GM23338 (cell line): ENCODE measurements around the gene NOS2. TPM values are rescaled to one million over a fixed set of nuclear protein-coding genes. Genes with fewer than 3 reads are reported as not detected.
"Not testable (repeated sequence)": the region's sequence is repeated elsewhere in the genome, so short reads cannot be mapped to it uniquely, and the experiment has no call there.

Source experiments
- ATAC-seq: fragments of 200-7000 bp; cut with Tn5 transposase; 3 replicates; pipeline ENCODE4 v1.9.1; 2020
- DNase-seq: peaks from one replicate; pipeline ENCODE4 v3.0.0-alpha.2; 2015; ENCODE audit warnings: low spot score
- H2AFZ ChIP-seq: fragments of 200-600 bp; sonication (generic); 2 replicates; pipeline ENCODE4 v1.8.0; 2016; ENCODE audit warnings: antibody characterized with exemption, mild to moderate bottlenecking, moderate library complexity
- H3F3A ChIP-seq: fragments of 200-600 bp; sonication (generic); replicated peaks from 2 replicates; pipeline ENCODE4 v1.8.0; 2017; ENCODE audit warnings: antibody characterized with exemption, mixed run types, low read depth
- H3K27ac ChIP-seq: fragments of 200-600 bp; sonication (generic); 2 replicates; pipeline ENCODE4 v1.6.1; 2016; ENCODE audit warnings: low read depth
- H3K27me3 ChIP-seq: fragments of 200-600 bp; sonication (generic); 2 replicates; pipeline ENCODE4 v1.8.0; 2016; ENCODE audit warnings: mild to moderate bottlenecking, mixed run types, moderate library complexity; ENCODE audit not compliant: insufficient read depth
- H3K36me3 ChIP-seq: fragments of 200-600 bp; sonication (generic); 2 replicates; pipeline ENCODE4 v1.8.0; 2016; ENCODE audit warnings: mild to moderate bottlenecking; ENCODE audit not compliant: insufficient read depth
- H3K4me1 ChIP-seq: fragments of 200-600 bp; sonication (generic); 2 replicates; pipeline ENCODE4 v1.8.0; 2016; ENCODE audit warnings: mild to moderate bottlenecking, moderate library complexity; ENCODE audit not compliant: insufficient read depth
- H3K4me2 ChIP-seq: fragments of 200-600 bp; sonication (generic); 2 replicates; pipeline ENCODE4 v1.7.1; 2017; ENCODE audit warnings: mixed run types
- H3K4me3 ChIP-seq: fragments of 200-600 bp; sonication (generic); 2 replicates; pipeline ENCODE4 v1.6.1; 2016; ENCODE audit warnings: mixed run types
- H3K79me2 ChIP-seq: fragments of 200-600 bp; sonication (generic); replicated peaks from 2 replicates; pipeline ENCODE4 v1.8.0; 2017; ENCODE audit warnings: mild to moderate bottlenecking; ENCODE audit not compliant: insufficient read depth
- H3K9me2 ChIP-seq: fragments of 200-600 bp; sonication (generic); 2 replicates; pipeline ENCODE4 v1.8.0; 2017; ENCODE audit not compliant: insufficient read depth
- H4K20me1 ChIP-seq: fragments of 200-600 bp; sonication (generic); replicated peaks from 2 replicates; pipeline ENCODE4 v1.8.0; 2017; ENCODE audit warnings: mild to moderate bottlenecking; ENCODE audit not compliant: insufficient read depth
- H3K27ac Mint-ChIP-seq: 2 replicates; pipeline ENCODE4 v1.8.0; 2020; ENCODE audit warnings: inconsistent platforms, mild to moderate bottlenecking, moderate library complexity, mixed read lengths
- H3K27me3 Mint-ChIP-seq: 3 replicates; pipeline ENCODE4 v1.8.0; 2022; ENCODE audit warnings: low read depth, mild to moderate bottlenecking, moderate library complexity, mixed read lengths, inconsistent platforms; ENCODE audit not compliant: insufficient read depth, poor library complexity
- H3K36me3 Mint-ChIP-seq: 3 replicates; pipeline ENCODE4 v1.8.0; 2021; ENCODE audit warnings: low read depth, mild to moderate bottlenecking, inconsistent platforms, moderate library complexity, mixed read lengths
- H3K4me1 Mint-ChIP-seq: 3 replicates; pipeline ENCODE4 v1.8.0; 2020; ENCODE audit warnings: mild to moderate bottlenecking, inconsistent platforms, mixed read lengths
- H3K4me3 Mint-ChIP-seq: 3 replicates; pipeline ENCODE4 v1.8.0; 2021; ENCODE audit warnings: moderate library complexity, mild to moderate bottlenecking, inconsistent platforms, mixed read lengths
- H3K9me3 Mint-ChIP-seq: 3 replicates; pipeline ENCODE4 v1.8.0; 2020; ENCODE audit warnings: moderate library complexity, mild to moderate bottlenecking, inconsistent platforms, mixed read lengths
- CREB1 ChIP-seq: fragments of 250-450 bp; sonication (Bioruptor Pico); IDR thresholded peaks from 2 replicates; pipeline ENCODE4 v1.5.0; 2020; ENCODE audit warnings: low read depth, mild to moderate bottlenecking, moderate library complexity
- EZH2phosphoT487 ChIP-seq: fragments of 200-600 bp; sonication (generic); IDR thresholded peaks from one replicate; pipeline ENCODE4 v1.8.1; 2018; ENCODE audit warnings: antibody characterized with exemption; ENCODE audit not compliant: unreplicated experiment
- NANOG ChIP-seq: IDR thresholded peaks from 2 replicates; pipeline ENCODE4 v1.6.1; 2016; ENCODE audit warnings: antibody characterized with exemption, borderline replicate concordance
- POLR2AphosphoS5 ChIP-seq: IDR thresholded peaks from 2 replicates; pipeline ENCODE4 v1.6.1; 2016; ENCODE audit warnings: antibody characterized with exemption, low read depth
- STAT1 ChIP-seq: IDR thresholded peaks from one replicate; pipeline ENCODE4 v1.6.1; 2016; ENCODE audit warnings: antibody characterized with exemption; ENCODE audit not compliant: unreplicated experiment
- polyA plus RNA-seq: library from polyadenylated mRNA; unstranded; fragments of >200 nt; fragmentation: Nextera tagmentation; extraction: Ambion mirVana; gene quantifications from 2 replicates; pipeline ENCODE4 v1.2.1, GENCODE V29; 2016
- total RNA-seq: library from RNA; depleted of rRNA; stranded (reverse); fragments of >200 nt; shearing (Covaris generic); gene quantifications from 2 replicates; pipeline ENCODE4 v1.2.3, GENCODE V29; 2014
- TF ChIP-seq, protein P1 (sequence below): fragments of 250-450 bp; sonication (Bioruptor Pico); IDR thresholded peaks from 2 replicates; pipeline ENCODE4 v1.5.0; 2020; ENCODE audit warnings: mild to moderate bottlenecking, moderate library complexity
- TF ChIP-seq, protein P2 (sequence below): IDR thresholded peaks from 2 replicates; pipeline ENCODE4 v1.6.1; 2016; ENCODE audit warnings: antibody characterized with exemption
- TF ChIP-seq, protein P3 (sequence below), 2 experiments: fragments of 200-600 bp in 1 of 2; sonication (generic) in 1 of 2; conservative IDR thresholded peaks; 2 replicates each; pipeline versions ENCODE4 v1.5.1 to v1.6.1; 2016 to 2017; ENCODE audit warnings: antibody characterized with exemption in 2 of 2, low read depth in 2 of 2, mild to moderate bottlenecking in 2 of 2, moderate library complexity in 1 of 2

The NOS2 gene
- total and polyA plus RNA-seq, 2 experiments from 2014 or later = 0.44 to 2.7 TPM

DNA sequence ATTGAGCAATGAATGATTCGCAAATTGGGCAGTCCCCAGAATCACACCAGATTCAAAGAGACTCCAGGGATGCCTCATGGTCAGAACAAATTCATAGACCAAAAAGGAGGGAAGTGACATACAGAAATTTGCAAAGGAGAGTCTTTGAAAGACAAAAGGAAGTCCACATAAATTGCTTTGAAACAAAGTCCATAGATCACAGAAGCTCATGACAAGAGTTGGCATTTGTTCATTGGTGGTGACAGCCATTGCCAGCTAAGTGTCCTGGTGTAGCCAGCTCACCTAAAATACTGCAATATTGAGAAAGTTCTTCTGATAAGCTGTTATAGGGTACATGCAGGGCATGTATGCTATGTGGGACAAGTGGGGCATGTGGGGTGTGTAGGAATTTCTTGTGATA lies 37.4 kb upstream of the NOS2 start:
- 0 out of 2 replicates have a peak overlapping the region, but pooled peaks have one; percentile 10 for H2AFZ ChIP-seq
- H3K4me3 ChIP-seq, H3K9me2 ChIP-seq, H3K4me1 Mint-ChIP-seq, H3K4me1 ChIP-seq, H3K36me3 Mint-ChIP-seq, H3K27me3 ChIP-seq, H3K36me3 ChIP-seq, DNase-seq, H3K27ac ChIP-seq, H3F3A ChIP-seq, H4K20me1 ChIP-seq, H3K79me2 ChIP-seq, ATAC-seq, H3K9me3 Mint-ChIP-seq, H3K27ac Mint-ChIP-seq, H3K4me2 ChIP-seq, H3K4me3 Mint-ChIP-seq, H3K27me3 Mint-ChIP-seq: not testable (repeated sequence)

DNA sequence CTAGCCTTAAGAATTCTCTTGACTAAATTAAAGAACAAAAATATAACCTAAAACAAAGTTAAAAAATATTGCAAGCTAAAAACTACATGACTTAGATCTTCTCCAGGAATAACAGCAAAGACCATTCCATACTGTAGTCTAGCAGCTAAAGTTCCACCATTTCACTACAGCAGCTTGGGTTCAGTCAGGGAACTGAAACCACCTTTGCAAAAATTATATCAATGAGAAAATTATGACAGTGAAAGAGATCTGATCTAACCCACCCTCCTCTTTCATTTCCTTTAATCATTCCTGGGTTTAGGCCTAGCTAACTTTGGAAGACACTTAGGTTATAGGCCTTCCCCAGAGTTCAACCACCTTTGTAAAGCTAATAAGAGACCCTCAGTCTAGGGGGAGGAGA lies 36.3 kb upstream of the NOS2 start:
- no peak for DNase-seq
- no peaks in the 10 kb centered on the region for H3K27me3 ChIP-seq
- Mint-ChIP-seq H3K4me3 (no peak overlapping the region), H3K27me3 (peaks cover 2% of the 10 kb centered on the region), H3K36me3 (peaks cover 3% of the 10 kb centered on the region), H3K9me3 (peaks cover 5% of the 10 kb centered on the region), H3K27ac (no peak overlapping the region), H3K4me1 (peaks cover 2% of the 10 kb centered on the region; the same call in 1 of the 3 replicates)
- H2AFZ ChIP-seq = no peak overlapping the region
- no peak overlapping the region for H3K27ac ChIP-seq
- H3K79me2 ChIP-seq = no peaks in the 10 kb centered on the region
- no peaks in the 10 kb centered on the region; the same call in 1 of the 2 replicates for H3K4me1 ChIP-seq
- peaks cover 6% of the 10 kb centered on the region for H3K9me2 ChIP-seq
- H4K20me1 ChIP-seq = no peaks in the 10 kb centered on the region
- H3K36me3 ChIP-seq = no peaks in the 10 kb centered on the region
- H3F3A ChIP-seq = no peaks in the 10 kb centered on the region
- H3K4me2 ChIP-seq = no peak overlapping the region
- TF ChIP-seq EZH2phosphoT487 = no peak
- TF ChIP-seq CREB1 (CRISPR knock-in tag) = no peak
- TF ChIP-seq, protein P1, sequence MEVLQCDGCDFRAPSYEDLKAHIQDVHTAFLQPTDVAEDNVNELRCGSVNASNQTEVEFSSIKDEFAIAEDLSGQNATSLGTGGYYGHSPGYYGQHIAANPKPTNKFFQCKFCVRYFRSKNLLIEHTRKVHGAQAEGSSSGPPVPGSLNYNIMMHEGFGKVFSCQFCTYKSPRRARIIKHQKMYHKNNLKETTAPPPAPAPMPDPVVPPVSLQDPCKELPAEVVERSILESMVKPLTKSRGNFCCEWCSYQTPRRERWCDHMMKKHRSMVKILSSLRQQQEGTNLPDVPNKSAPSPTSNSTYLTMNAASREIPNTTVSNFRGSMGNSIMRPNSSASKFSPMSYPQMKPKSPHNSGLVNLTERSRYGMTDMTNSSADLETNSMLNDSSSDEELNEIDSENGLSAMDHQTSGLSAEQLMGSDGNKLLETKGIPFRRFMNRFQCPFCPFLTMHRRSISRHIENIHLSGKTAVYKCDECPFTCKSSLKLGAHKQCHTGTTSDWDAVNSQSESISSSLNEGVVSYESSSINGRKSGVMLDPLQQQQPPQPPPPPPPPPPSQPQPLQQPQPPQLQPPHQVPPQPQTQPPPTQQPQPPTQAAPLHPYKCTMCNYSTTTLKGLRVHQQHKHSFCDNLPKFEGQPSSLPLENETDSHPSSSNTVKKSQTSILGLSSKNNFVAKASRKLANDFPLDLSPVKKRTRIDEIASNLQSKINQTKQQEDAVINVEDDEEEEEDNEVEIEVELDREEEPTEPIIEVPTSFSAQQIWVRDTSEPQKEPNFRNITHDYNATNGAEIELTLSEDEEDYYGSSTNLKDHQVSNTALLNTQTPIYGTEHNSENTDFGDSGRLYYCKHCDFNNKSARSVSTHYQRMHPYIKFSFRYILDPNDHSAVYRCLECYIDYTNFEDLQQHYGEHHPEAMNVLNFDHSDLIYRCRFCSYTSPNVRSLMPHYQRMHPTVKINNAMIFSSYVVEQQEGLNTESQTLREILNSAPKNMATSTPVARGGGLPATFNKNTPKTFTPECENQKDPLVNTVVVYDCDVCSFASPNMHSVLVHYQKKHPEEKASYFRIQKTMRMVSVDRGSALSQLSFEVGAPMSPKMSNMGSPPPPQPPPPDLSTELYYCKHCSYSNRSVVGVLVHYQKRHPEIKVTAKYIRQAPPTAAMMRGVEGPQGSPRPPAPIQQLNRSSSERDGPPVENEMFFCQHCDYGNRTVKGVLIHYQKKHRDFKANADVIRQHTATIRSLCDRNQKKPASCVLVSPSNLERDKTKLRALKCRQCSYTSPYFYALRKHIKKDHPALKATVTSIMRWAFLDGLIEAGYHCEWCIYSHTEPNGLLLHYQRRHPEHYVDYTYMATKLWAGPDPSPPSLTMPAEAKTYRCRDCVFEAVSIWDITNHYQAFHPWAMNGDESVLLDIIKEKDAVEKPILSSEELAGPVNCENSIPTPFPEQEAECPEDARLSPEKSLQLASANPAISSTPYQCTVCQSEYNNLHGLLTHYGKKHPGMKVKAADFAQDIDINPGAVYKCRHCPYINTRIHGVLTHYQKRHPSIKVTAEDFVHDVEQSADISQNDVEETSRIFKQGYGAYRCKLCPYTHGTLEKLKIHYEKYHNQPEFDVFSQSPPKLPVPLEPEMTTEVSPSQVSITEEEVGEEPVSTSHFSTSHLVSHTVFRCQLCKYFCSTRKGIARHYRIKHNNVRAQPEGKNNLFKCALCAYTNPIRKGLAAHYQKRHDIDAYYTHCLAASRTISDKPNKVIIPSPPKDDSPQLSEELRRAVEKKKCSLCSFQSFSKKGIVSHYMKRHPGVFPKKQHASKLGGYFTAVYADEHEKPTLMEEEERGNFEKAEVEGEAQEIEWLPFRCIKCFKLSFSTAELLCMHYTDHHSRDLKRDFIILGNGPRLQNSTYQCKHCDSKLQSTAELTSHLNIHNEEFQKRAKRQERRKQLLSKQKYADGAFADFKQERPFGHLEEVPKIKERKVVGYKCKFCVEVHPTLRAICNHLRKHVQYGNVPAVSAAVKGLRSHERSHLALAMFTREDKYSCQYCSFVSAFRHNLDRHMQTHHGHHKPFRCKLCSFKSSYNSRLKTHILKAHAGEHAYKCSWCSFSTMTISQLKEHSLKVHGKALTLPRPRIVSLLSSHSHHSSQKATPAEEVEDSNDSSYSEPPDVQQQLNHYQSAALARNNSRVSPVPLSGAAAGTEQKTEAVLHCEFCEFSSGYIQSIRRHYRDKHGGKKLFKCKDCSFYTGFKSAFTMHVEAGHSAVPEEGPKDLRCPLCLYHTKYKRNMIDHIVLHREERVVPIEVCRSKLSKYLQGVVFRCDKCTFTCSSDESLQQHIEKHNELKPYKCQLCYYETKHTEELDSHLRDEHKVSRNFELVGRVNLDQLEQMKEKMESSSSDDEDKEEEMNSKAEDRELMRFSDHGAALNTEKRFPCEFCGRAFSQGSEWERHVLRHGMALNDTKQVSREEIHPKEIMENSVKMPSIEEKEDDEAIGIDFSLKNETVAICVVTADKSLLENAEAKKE (CRISPR knock-in tag) = no peak
- TF ChIP-seq, protein P2, sequence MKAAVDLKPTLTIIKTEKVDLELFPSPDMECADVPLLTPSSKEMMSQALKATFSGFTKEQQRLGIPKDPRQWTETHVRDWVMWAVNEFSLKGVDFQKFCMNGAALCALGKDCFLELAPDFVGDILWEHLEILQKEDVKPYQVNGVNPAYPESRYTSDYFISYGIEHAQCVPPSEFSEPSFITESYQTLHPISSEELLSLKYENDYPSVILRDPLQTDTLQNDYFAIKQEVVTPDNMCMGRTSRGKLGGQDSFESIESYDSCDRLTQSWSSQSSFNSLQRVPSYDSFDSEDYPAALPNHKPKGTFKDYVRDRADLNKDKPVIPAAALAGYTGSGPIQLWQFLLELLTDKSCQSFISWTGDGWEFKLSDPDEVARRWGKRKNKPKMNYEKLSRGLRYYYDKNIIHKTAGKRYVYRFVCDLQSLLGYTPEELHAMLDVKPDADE = no peak
- TF ChIP-seq STAT1 = no peak
- TF ChIP-seq NANOG = no peak
- TF ChIP-seq, protein P3, sequence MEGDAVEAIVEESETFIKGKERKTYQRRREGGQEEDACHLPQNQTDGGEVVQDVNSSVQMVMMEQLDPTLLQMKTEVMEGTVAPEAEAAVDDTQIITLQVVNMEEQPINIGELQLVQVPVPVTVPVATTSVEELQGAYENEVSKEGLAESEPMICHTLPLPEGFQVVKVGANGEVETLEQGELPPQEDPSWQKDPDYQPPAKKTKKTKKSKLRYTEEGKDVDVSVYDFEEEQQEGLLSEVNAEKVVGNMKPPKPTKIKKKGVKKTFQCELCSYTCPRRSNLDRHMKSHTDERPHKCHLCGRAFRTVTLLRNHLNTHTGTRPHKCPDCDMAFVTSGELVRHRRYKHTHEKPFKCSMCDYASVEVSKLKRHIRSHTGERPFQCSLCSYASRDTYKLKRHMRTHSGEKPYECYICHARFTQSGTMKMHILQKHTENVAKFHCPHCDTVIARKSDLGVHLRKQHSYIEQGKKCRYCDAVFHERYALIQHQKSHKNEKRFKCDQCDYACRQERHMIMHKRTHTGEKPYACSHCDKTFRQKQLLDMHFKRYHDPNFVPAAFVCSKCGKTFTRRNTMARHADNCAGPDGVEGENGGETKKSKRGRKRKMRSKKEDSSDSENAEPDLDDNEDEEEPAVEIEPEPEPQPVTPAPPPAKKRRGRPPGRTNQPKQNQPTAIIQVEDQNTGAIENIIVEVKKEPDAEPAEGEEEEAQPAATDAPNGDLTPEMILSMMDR (conservative IDR thresholded peaks at IDR 0.05; ENCODE audit: low read depth in 2 of 2) = no peak
- TF ChIP-seq POLR2AphosphoS5 = no peak
- no peak for ATAC-seq
- no peak overlapping the region for H3K4me3 ChIP-seq
